GM12872 (cell line): Measurements from ENCODE around the gene RNU7-1.

Source experiments
- TF ChIP-seq, protein P1 (sequence below): IDR thresholded peaks from 3 replicates; pipeline ENCODE4 v1.5.1; 2011; ENCODE audit warnings: low read depth, mild to moderate bottlenecking, low read length, moderate library complexity; ENCODE audit not compliant: insufficient read depth

Gene RNU7-1

DNA sequence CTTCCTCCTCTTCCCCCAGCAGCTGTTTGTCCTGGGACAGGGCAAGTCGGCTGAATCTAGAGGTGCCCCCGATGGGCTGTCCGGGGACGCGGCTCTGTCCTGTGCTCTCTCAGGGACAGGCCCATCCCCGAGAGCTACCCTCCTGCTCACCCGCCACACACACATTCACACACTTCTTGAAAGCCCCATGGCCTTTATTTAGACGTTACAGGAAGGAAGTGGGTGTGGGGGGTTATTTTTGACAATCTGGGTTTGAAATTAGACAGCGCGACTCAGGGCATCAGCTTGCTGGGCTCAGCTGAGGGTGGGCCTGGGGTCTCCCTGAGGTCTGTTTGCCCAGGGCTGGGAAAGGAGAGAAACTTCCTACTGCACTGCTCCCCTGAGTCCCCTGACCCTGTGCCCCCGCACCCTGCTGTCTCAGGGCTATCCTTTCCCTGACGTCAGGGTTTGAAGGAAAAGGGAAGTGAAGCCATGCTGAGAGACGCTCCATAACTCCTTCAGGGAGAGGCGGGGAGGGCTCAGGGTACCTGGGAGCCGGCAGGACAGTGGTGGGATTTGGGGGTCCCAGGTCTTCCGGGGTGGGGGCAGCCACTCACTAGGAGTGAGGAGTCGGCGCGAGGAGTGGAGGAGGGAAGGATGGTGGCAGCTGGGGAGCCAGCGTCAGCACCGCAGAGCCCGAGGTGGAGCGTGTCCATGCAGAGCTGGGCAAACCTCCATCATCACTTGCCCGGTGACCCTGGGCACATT is 15.6 kb downstream of the RNU7-1 start:
- TF ChIP-seq, protein P1, sequence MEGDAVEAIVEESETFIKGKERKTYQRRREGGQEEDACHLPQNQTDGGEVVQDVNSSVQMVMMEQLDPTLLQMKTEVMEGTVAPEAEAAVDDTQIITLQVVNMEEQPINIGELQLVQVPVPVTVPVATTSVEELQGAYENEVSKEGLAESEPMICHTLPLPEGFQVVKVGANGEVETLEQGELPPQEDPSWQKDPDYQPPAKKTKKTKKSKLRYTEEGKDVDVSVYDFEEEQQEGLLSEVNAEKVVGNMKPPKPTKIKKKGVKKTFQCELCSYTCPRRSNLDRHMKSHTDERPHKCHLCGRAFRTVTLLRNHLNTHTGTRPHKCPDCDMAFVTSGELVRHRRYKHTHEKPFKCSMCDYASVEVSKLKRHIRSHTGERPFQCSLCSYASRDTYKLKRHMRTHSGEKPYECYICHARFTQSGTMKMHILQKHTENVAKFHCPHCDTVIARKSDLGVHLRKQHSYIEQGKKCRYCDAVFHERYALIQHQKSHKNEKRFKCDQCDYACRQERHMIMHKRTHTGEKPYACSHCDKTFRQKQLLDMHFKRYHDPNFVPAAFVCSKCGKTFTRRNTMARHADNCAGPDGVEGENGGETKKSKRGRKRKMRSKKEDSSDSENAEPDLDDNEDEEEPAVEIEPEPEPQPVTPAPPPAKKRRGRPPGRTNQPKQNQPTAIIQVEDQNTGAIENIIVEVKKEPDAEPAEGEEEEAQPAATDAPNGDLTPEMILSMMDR: no peak

- TF ChIP-seq, protein P1: no peak
These were observed 16.4 kb downstream of the RNU7-1 start for GRCh38 chr12:6959805-6960592.

DNA sequence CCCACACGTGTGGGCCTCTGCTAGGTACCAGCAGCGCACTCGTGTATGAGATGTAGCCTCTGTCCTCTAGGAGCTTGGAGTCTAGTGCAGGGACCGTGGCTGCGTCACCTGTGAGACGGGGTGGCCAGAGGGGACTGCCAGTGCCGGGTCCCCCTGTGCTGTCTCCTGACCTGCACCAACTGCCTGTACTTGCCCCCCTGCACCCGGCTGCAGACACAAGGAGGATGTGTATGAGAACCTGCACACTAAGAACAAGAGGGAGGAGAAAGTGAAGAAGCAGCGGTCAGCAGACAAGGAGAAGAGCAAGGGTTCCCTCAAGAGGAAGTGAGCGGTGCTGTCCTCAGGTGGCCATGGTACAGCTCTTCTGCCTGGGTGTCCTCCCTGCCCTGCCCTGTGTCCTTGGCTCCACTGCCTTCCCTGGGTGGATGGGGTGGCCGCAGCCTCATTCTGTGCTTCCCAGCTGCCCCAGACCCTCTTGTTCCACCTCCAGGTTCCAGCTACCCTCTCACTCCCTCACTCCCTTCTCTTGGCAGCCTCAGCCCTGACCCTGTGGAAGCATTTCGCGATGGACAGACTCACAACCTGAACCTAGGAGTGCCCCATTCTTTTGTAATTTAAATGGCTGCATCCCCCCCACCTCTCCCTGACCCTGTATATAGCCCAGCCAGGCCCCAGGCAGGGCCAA is 17.1 kb downstream of the RNU7-1 start:
- TF ChIP-seq, protein P1: peak; percentile 71

GRCh38 chr12:6961278-6961694 is 17.7 kb downstream of the RNU7-1 start:
- TF ChIP-seq, protein P1: no peak

DNA sequence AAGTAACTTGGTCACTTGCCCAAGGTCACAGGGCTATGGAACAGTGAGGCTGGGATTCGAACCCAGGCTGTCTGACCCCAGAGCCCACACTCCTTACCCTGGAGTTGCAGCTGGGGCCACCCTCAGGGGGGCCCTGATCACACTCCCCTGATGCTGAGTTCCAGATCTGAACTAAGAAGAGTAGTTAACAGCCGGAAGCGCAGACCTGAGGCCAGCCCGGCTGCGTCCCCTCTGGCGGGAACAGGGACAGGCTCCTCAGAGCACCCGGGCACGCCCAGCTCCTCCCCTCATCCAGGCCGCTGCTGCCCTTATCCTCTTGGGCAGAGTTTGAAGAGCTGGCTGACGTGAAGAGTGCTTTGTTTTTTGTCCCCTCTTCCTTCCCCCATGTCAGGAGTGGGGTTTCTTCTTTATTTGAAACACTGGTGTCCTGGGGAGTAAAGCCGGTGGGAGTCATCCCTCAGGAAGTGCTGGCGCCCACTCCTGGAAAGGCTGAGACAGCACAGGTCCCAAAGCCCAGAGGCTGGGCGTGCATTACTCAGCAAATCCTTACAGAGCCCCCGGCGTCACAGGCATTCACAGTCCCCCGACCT is 18.2 kb downstream of the RNU7-1 start:
- TF ChIP-seq, protein P1: peak; percentile 56; the same call in 2 of the 3 replicates

GRCh38 chr12:6962285-6963015 is 18.8 kb downstream of the RNU7-1 start:
- TF ChIP-seq, protein P1: no peak
